Muscle layer of duodenum (tissue), 2 donors: ENCODE data around the gene NTN1.
A peak's percentile ranks its signal among the peaks of the same experiment; 100 is the strongest.

Experiments
- H3K27ac ChIP-seq: one replicate; pipeline ENCODE4 v1.7.0; 2013; ENCODE audit warnings: mild to moderate bottlenecking, low read length
- H3K27me3 ChIP-seq: one replicate; pipeline ENCODE4 v1.7.0; 2013; ENCODE audit warnings: low read depth, mild to moderate bottlenecking, control low read depth, low read length
- H3K36me3 ChIP-seq, 2 donors: one replicate each; pipeline ENCODE4 v1.7.0; 2013; ENCODE audit warnings: low read length in 2 of 2, control low read depth in 1 of 2, mild to moderate bottlenecking in 1 of 2; ENCODE audit not compliant: insufficient read depth in 2 of 2, control insufficient read depth in 1 of 2
- H3K4me1 ChIP-seq, 2 donors: one replicate each; pipeline ENCODE4 v1.7.0; 2013; ENCODE audit warnings: low read length in 2 of 2, mild to moderate bottlenecking in 2 of 2, control low read depth in 1 of 2, moderate library complexity in 1 of 2; ENCODE audit not compliant: insufficient read depth in 2 of 2, control insufficient read depth in 1 of 2
- H3K4me3 ChIP-seq, 2 donors: one replicate each; pipeline ENCODE4 v1.7.0; 2013; ENCODE audit warnings: low read length in 2 of 2, low read depth in 1 of 2, mild to moderate bottlenecking in 1 of 2
- H3K9me3 ChIP-seq, 2 donors: one replicate each; pipeline ENCODE4 v1.7.0; 2013; ENCODE audit warnings: low read length in 2 of 2, control low read depth in 1 of 2, mild to moderate bottlenecking in 1 of 2; ENCODE audit not compliant: control insufficient read depth in 1 of 2
- donor health status: healthy.

The NTN1 gene

GRCh38 chr17:9071811-9072498 lies 50.6 kb downstream of the NTN1 start:
- peaks cover 9 to 31% of the 10 kb centered on the region in 2 donors for H3K4me1 ChIP-seq
- H3K27ac ChIP-seq, result peak overlapping the region; percentile 57

GRCh38 chr17:9072696-9073339 lies 51.5 kb downstream of the NTN1 start:
- Histone ChIP-seq H3K27me3 (no peaks in the 10 kb centered on the region), H3K27ac (peak overlapping the region; percentile 57), H3K4me3 (peak overlapping the region in 1 of 2 donors; percentile 32), H3K36me3 (no peaks in the 10 kb centered on the region), H3K9me3 (no peaks in the 10 kb centered on the region), H3K4me1 (peaks cover 9 to 31% of the 10 kb centered on the region in 2 donors)

More at GRCh38 chr17:9071811-9072498, 50.6 kb downstream of the NTN1 start:
- no peaks in the 10 kb centered on the region for H3K36me3 ChIP-seq
- H3K9me3 ChIP-seq, result no peaks in the 10 kb centered on the region
- H3K27me3 ChIP-seq, result no peaks in the 10 kb centered on the region
- H3K4me3 ChIP-seq, result no peak overlapping the region

- H3K27me3 ChIP-seq, result no peaks in the 10 kb centered on the region
- no peak overlapping the region for H3K4me3 ChIP-seq
- no peak overlapping the region for H3K27ac ChIP-seq
- no peaks in the 10 kb centered on the region for H3K36me3 ChIP-seq
- H3K9me3 ChIP-seq, result no peaks in the 10 kb centered on the region
- peaks cover 9 to 31% of the 10 kb centered on the region in 2 donors for H3K4me1 ChIP-seq
Measured at GRCh38 chr17:9074131-9074530, 52.8 kb downstream of the NTN1 start.

GRCh38 chr17:9079461-9080103 lies 58.3 kb downstream of the NTN1 start:
- peaks cover 4 to 12% of the 10 kb centered on the region in 2 donors for H3K4me1 ChIP-seq
- H3K4me3 ChIP-seq, result no peak overlapping the region
- no peak overlapping the region for H3K27ac ChIP-seq
- H3K27me3 ChIP-seq, result no peaks in the 10 kb centered on the region
- no peaks in the 10 kb centered on the region for H3K9me3 ChIP-seq
- H3K36me3 ChIP-seq, result no peaks in the 10 kb centered on the region

- Histone ChIP-seq H3K27me3 (no peaks in the 10 kb centered on the region), H3K4me1 (peaks cover 4 to 12% of the 10 kb centered on the region in 2 donors), H3K9me3 (no peaks in the 10 kb centered on the region), H3K27ac (no peak overlapping the region), H3K36me3 (no peaks in the 10 kb centered on the region), H3K4me3 (no peak overlapping the region)
Measured at GRCh38 chr17:9080296-9080914, 59.1 kb downstream of the NTN1 start.

- Histone ChIP-seq H3K4me3 (no peak overlapping the region), H3K9me3 (no peaks in the 10 kb centered on the region), H3K36me3 (no peaks in the 10 kb centered on the region), H3K27me3 (no peaks in the 10 kb centered on the region), H3K4me1 (peaks cover 0 to 6% of the 10 kb centered on the region in 2 donors), H3K27ac (no peak overlapping the region)
Measured at GRCh38 chr17:9080983-9081382, 59.7 kb downstream of the NTN1 start.

GRCh38 chr17:9086577-9086976 lies 65.3 kb downstream of the NTN1 start:
- H3K4me3 ChIP-seq, result no peak overlapping the region
- H3K27me3 ChIP-seq, result no peaks in the 10 kb centered on the region
- H3K4me1 ChIP-seq, result peaks cover 0 to 8% of the 10 kb centered on the region in 2 donors
- H3K9me3 ChIP-seq, result no peaks in the 10 kb centered on the region
- no peak overlapping the region for H3K27ac ChIP-seq
- peaks cover 0 to 3% of the 10 kb centered on the region in 2 donors for H3K36me3 ChIP-seq

GRCh38 chr17:9087921-9088320 lies 66.6 kb downstream of the NTN1 start:
- peaks cover 0 to 7% of the 10 kb centered on the region in 2 donors for H3K4me1 ChIP-seq
- H3K4me3 ChIP-seq, result no peak overlapping the region
- peaks cover 0 to 3% of the 10 kb centered on the region in 2 donors for H3K36me3 ChIP-seq
- no peak overlapping the region for H3K27ac ChIP-seq
- H3K9me3 ChIP-seq, result no peaks in the 10 kb centered on the region
- H3K27me3 ChIP-seq, result no peaks in the 10 kb centered on the region

GRCh38 chr17:9090641-9091096 lies 69.4 kb downstream of the NTN1 start:
- Histone ChIP-seq H3K27me3 (no peaks in the 10 kb centered on the region), H3K9me3 (no peaks in the 10 kb centered on the region), H3K27ac (no peak overlapping the region), H3K36me3 (peaks cover 0 to 3% of the 10 kb centered on the region in 2 donors), H3K4me1 (peaks cover 0 to 7% of the 10 kb centered on the region in 2 donors), H3K4me3 (no peak overlapping the region)

- no peaks in the 10 kb centered on the region for H3K9me3 ChIP-seq
- no peak overlapping the region for H3K4me3 ChIP-seq
- peaks cover 0 to 7% of the 10 kb centered on the region in 2 donors for H3K4me1 ChIP-seq
- no peaks in the 10 kb centered on the region for H3K36me3 ChIP-seq
- H3K27me3 ChIP-seq, result no peaks in the 10 kb centered on the region
- no peak overlapping the region for H3K27ac ChIP-seq
Measured at GRCh38 chr17:9094193-9094592, 72.9 kb downstream of the NTN1 start.

GRCh38 chr17:9095390-9095789 lies 74.1 kb downstream of the NTN1 start:
- Histone ChIP-seq H3K4me1 (peaks cover 0 to 5% of the 10 kb centered on the region in 2 donors), H3K4me3 (no peak overlapping the region), H3K27me3 (no peaks in the 10 kb centered on the region), H3K36me3 (no peaks in the 10 kb centered on the region), H3K9me3 (no peaks in the 10 kb centered on the region), H3K27ac (no peak overlapping the region)
